Measurements from ENCODE around the gene PTPRJ.

PTPRJ gene

GRCh38 chr11:48163360-48164100 lies 183.2 kb downstream of the PTPRJ start:
- DNase-seq (ENCODE audit: low read depth) = no peak
- no peak for TF ChIP-seq CTCF (IDR thresholded peaks at IDR 0.05; ENCODE audit: insufficient read depth, low read depth, low read length, missing control alignments)
- no peak overlapping the region for H3K4me3 ChIP-seq (ENCODE audit: low read length)

- no peak for TF ChIP-seq CTCF (IDR thresholded peaks at IDR 0.05; ENCODE audit: insufficient read depth, low read depth, low read length, missing control alignments)
- H3K4me3 ChIP-seq (ENCODE audit: low read length) = no peak overlapping the region
- peak; percentile 24 for DNase-seq (ENCODE audit: low read depth)
Measured at GRCh38 chr11:48164836-48165235, 184.5 kb downstream of the PTPRJ start.

GRCh38 chr11:48165426-48165825 lies 185.1 kb downstream of the PTPRJ start:
- no peak for DNase-seq (ENCODE audit: low read depth)
- TF ChIP-seq CTCF (IDR thresholded peaks at IDR 0.05; ENCODE audit: insufficient read depth, low read depth, low read length, missing control alignments) = no peak
- H3K4me3 ChIP-seq (ENCODE audit: low read length) = no peak overlapping the region

- H3K4me3 ChIP-seq (ENCODE audit: low read length) = no peak overlapping the region
- TF ChIP-seq CTCF (IDR thresholded peaks at IDR 0.05; ENCODE audit: insufficient read depth, low read depth, low read length, missing control alignments) = no peak
- no peak for DNase-seq (ENCODE audit: low read depth)
Measured at GRCh38 chr11:48167380-48167779, 187.0 kb downstream of the PTPRJ start.

GRCh38 chr11:48168815-48169214 lies 188.5 kb downstream of the PTPRJ start:
- DNase-seq (ENCODE audit: low read depth) = no peak
- TF ChIP-seq CTCF (IDR thresholded peaks at IDR 0.05; ENCODE audit: insufficient read depth, low read depth, low read length, missing control alignments) = no peak

GRCh38 chr11:48169259-48169658 lies 188.9 kb downstream of the PTPRJ start:
- no peak for DNase-seq (ENCODE audit: low read depth)
- no peak for TF ChIP-seq CTCF (IDR thresholded peaks at IDR 0.05; ENCODE audit: insufficient read depth, low read depth, low read length, missing control alignments)
- H3K4me3 ChIP-seq (ENCODE audit: low read length) = no peak overlapping the region

More at GRCh38 chr11:48168815-48169214, 188.5 kb downstream of the PTPRJ start:
- H3K4me3 ChIP-seq (ENCODE audit: low read length) = no peak overlapping the region

- TF ChIP-seq CTCF (IDR thresholded peaks at IDR 0.05; ENCODE audit: insufficient read depth, low read depth, low read length, missing control alignments) = no peak
- no peak for DNase-seq (ENCODE audit: low read depth)
- H3K4me3 ChIP-seq (ENCODE audit: low read length) = no peak overlapping the region
Measured at GRCh38 chr11:48169717-48170116, 189.4 kb downstream of the PTPRJ start.
